Gastrocnemius medialis (tissue), 4 donors: ENCODE data around the gene TTC29.

Experiments used
- POLR2A ChIP-seq, 2 donors: fragments of 450-650 bp; IDR thresholded peaks; one replicate each; pipeline ENCODE4 v1.6.1; 2017; ENCODE audit warnings: antibody characterized with exemption in 2 of 2, mild to moderate bottlenecking in 2 of 2, moderate library complexity in 2 of 2
- TF ChIP-seq, protein P1 (sequence below), 5 experiments: fragments of 450-650 bp in 3 of 5; fragments of 200-600 bp in 2 of 5; sonication (generic) in 2 of 5; IDR thresholded peaks in 4 of 5; conservative IDR thresholded peaks in 1 of 5; 1 replicate in 4 of 5; 2 replicates in 1 of 5; pipeline ENCODE4 v1.5.1; 2016 to 2019; ENCODE audit warnings: antibody characterized with exemption in 5 of 5, mild to moderate bottlenecking in 3 of 5, moderate library complexity in 3 of 5

DNA sequence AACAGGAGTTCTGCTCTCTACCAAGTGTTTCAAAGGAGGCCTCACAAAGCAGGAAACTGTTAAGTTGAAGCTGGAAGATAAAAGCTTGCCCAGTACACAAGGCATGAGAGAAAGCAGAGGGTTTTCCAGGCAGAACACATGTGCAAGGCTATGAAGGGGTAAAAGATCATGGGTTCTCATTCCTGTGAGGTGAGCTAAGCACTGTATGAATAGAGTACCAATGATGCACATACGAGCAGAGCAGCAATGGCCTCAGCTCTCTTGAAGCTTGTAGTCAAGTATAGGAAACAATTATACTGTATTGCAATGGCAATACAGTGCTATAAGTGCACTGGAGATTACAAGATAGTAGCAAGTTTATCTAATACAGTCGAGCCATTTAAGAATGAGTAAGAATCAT is 18.0 kb downstream of the TTC29 start:
- TF ChIP-seq, protein P1, sequence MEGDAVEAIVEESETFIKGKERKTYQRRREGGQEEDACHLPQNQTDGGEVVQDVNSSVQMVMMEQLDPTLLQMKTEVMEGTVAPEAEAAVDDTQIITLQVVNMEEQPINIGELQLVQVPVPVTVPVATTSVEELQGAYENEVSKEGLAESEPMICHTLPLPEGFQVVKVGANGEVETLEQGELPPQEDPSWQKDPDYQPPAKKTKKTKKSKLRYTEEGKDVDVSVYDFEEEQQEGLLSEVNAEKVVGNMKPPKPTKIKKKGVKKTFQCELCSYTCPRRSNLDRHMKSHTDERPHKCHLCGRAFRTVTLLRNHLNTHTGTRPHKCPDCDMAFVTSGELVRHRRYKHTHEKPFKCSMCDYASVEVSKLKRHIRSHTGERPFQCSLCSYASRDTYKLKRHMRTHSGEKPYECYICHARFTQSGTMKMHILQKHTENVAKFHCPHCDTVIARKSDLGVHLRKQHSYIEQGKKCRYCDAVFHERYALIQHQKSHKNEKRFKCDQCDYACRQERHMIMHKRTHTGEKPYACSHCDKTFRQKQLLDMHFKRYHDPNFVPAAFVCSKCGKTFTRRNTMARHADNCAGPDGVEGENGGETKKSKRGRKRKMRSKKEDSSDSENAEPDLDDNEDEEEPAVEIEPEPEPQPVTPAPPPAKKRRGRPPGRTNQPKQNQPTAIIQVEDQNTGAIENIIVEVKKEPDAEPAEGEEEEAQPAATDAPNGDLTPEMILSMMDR (IDR thresholded peaks at IDR 0.05 in 4 of 5, conservative IDR thresholded peaks at IDR 0.05 in 1 of 5): no peak
- no peak for TF ChIP-seq POLR2A (IDR thresholded peaks at IDR 0.05)
